B cell (primary cell): Measurements from ENCODE around the gene HOXB1. TPM values are rescaled to one million over a fixed set of nuclear protein-coding genes. Genes with fewer than 3 reads are reported as not detected.
A peak's percentile ranks its signal among the peaks of the same experiment; 100 is the strongest.

Source experiments
- ATAC-seq: fragments of 200-7000 bp; cut with Tn5 transposase; one replicate; pipeline ENCODE4 v1.10.0; 2021; ENCODE audit warnings: low read depth, mild to moderate bottlenecking, moderate number of reproducible peaks, moderate library complexity
- CTCF ChIA-PET: fragments of 350-600 bp; sonication (Branson Sonifier 250); formaldehyde crosslinking; loops from one replicate; lab custom pipeline; 2021; ENCODE audit warnings: antibody characterized with exemption, inconsistent platforms; lab: Charles Lee
- POLR2A ChIA-PET: fragments of 350-600 bp; sonication (Branson Sonifier 250); formaldehyde crosslinking; loops from one replicate; lab custom pipeline; 2021; ENCODE audit warnings: antibody characterized with exemption; lab: Charles Lee
- DNase-seq: peaks from one replicate; pipeline ENCODE4 v3.0.0; 2013
- H2AFZ ChIP-seq: 2 replicates; pipeline ENCODE4 v1.6.1; 2012; ENCODE audit warnings: mild to moderate bottlenecking, low read depth, low read length; ENCODE audit not compliant: insufficient read depth, poor library complexity, severe bottlenecking
- H3K27ac ChIP-seq, 2 donors: 1 replicate in 1 of 2; 2 replicates in 1 of 2; pipeline ENCODE4 v1.5.1; 2012 to 2013; ENCODE audit warnings: low read length in 2 of 2, mild to moderate bottlenecking in 2 of 2, moderate library complexity in 1 of 2
- H3K27me3 ChIP-seq, 4 experiments: fragments of 200-600 bp in 1 of 4; sonication (generic) in 1 of 4; replicated peaks in 1 of 4; 1 replicate in 2 of 4; 2 replicates in 2 of 4; pipeline versions ENCODE4 v1.6.1 to v1.7.0; 2013 to 2016; ENCODE audit warnings: low read length in 3 of 4, mild to moderate bottlenecking in 2 of 4, mixed read lengths in 1 of 4, moderate library complexity in 1 of 4; ENCODE audit not compliant: insufficient read depth in 4 of 4, control insufficient read depth in 3 of 4; ENCODE audit errors: control extremely low read depth in 1 of 4
- H3K36me3 ChIP-seq, 2 experiments: replicated peaks in 1 of 2; 1 replicate in 1 of 2; 2 replicates in 1 of 2; pipeline versions ENCODE4 v1.6.1 to v1.7.1; 2013; ENCODE audit warnings: low read length in 1 of 2; ENCODE audit not compliant: insufficient read depth in 2 of 2, control insufficient read depth in 1 of 2; ENCODE audit errors: control extremely low read depth in 1 of 2, extremely low read depth in 1 of 2
- H3K4me1 ChIP-seq, 2 donors: fragments of 200-600 bp in 1 of 2; sonication (generic) in 1 of 2; 1 replicate in 1 of 2; 2 replicates in 1 of 2; pipeline versions ENCODE4 v1.5.1 to v1.6.1; 2013 to 2017; ENCODE audit warnings: low read length in 2 of 2; ENCODE audit not compliant: control insufficient read depth in 2 of 2, insufficient read depth in 2 of 2
- H3K4me2 ChIP-seq: replicated peaks from 2 replicates; pipeline ENCODE3; 2012; ENCODE audit warnings: mild to moderate bottlenecking, low read depth, low read length; ENCODE audit not compliant: poor library complexity, severe bottlenecking
- H3K4me3 ChIP-seq, 5 experiments: fragments of 200-600 bp in 1 of 5; sonication (generic) in 1 of 5; 1 replicate in 3 of 5; 2 replicates in 2 of 5; pipeline versions ENCODE4 v1.5.1 to v1.7.0; 2011 to 2016; ENCODE audit warnings: low read length in 4 of 5, mild to moderate bottlenecking in 4 of 5, low read depth in 2 of 5, control low read depth in 1 of 5, moderate library complexity in 1 of 5; ENCODE audit not compliant: insufficient read depth in 1 of 5; ENCODE audit errors: control extremely low read depth in 1 of 5, extremely low read depth in 1 of 5
- H3K79me2 ChIP-seq: fragments of 200-600 bp; sonication (generic); one replicate; pipeline ENCODE4 v1.6.0; 2016; ENCODE audit warnings: low read length; ENCODE audit not compliant: control insufficient read depth, insufficient read depth
- H3K9ac ChIP-seq: fragments of 200-600 bp; sonication (generic); 2 replicates; pipeline ENCODE4 v1.6.1; 2017; ENCODE audit warnings: mild to moderate bottlenecking, low read length, moderate library complexity
- H3K9me3 ChIP-seq, 3 donors: one replicate each; pipeline versions ENCODE4 v1.6.1 to v1.7.1; 2013; ENCODE audit warnings: low read length in 2 of 3; ENCODE audit not compliant: control insufficient read depth in 2 of 3, insufficient read depth in 1 of 3; ENCODE audit errors: control extremely low read depth in 1 of 3
- H4K20me1 ChIP-seq: 2 replicates; pipeline ENCODE4 v1.6.0; 2012; ENCODE audit warnings: mild to moderate bottlenecking, low read length; ENCODE audit not compliant: insufficient read depth, control insufficient read depth, poor library complexity, severe bottlenecking
- H3K27ac Mint-ChIP-seq: one replicate; pipeline ENCODE4 v1.8.0; 2021; ENCODE audit warnings: mixed read lengths
- H3K27me3 Mint-ChIP-seq: one replicate; pipeline ENCODE4 v1.8.0; 2021; ENCODE audit warnings: mixed read lengths
- H3K4me1 Mint-ChIP-seq: one replicate; pipeline ENCODE4 v1.8.0; 2021; ENCODE audit warnings: mixed read lengths
- H3K4me3 Mint-ChIP-seq: one replicate; pipeline ENCODE4 v1.8.0; 2021; ENCODE audit warnings: mixed read lengths
- H3K9me3 Mint-ChIP-seq: one replicate; pipeline ENCODE4 v1.8.0; 2022; ENCODE audit warnings: mixed read lengths; ENCODE audit not compliant: insufficient read depth
- EZH2 ChIP-seq: IDR thresholded peaks from 2 replicates; pipeline ENCODE4 v1.6.1; 2012; ENCODE audit warnings: borderline replicate concordance, low read depth, mild to moderate bottlenecking, moderate library complexity, low read length; ENCODE audit not compliant: insufficient read depth, poor library complexity, severe bottlenecking
- WGBS: methylation state at CpG from one replicate; pipeline ENCODE4 v1.1.5; 2013; ENCODE audit warnings: missing lambda C conversion rate; ENCODE audit not compliant: insufficient coverage; 5-methylcytosine and 5-hydroxymethylcytosine counted together
- intact Hi-C: fragments of 100-400 bp; cut with micrococcal nuclease; formaldehyde crosslinking; loops from one replicate; pipeline ENCODE4 v1.10.0; 2022
- polyA minus RNA-seq: library from RNA; depleted of rRNA, polyadenylated mRNA; stranded (reverse); fragments of >200 nt; gene quantifications from 2 replicates; pipeline ENCODE4 v1.2.3, GENCODE V29; 2012
- polyA plus RNA-seq: library from polyadenylated mRNA; depleted of rRNA; stranded (reverse); fragments of >200 nt; gene quantifications from 2 replicates; pipeline ENCODE4 v1.2.3, GENCODE V29; 2012
- total RNA-seq, 2 donors: library from RNA; stranded (reverse); fragments of 120-200 nt in 1 of 2; gene quantifications; 1 replicate in 1 of 2; 2 replicates in 1 of 2; pipeline versions ENCODE4 v1.2.3 to v1.2.4, GENCODE V29; 2013 to 2022
- TF ChIP-seq, protein P1 (sequence below): fragments of 200-600 bp; IDR thresholded peaks from one replicate; pipeline ENCODE4 v1.8.0; 2022; ENCODE audit warnings: antibody characterized with exemption, mild to moderate bottlenecking

The HOXB1 gene
- not detected in 2 replicates for total RNA-seq
- total RNA-seq (2013) = not detected
- polyA plus RNA-seq = not detected in 2 replicates
- polyA minus RNA-seq = not detected in 2 replicates

DNA sequence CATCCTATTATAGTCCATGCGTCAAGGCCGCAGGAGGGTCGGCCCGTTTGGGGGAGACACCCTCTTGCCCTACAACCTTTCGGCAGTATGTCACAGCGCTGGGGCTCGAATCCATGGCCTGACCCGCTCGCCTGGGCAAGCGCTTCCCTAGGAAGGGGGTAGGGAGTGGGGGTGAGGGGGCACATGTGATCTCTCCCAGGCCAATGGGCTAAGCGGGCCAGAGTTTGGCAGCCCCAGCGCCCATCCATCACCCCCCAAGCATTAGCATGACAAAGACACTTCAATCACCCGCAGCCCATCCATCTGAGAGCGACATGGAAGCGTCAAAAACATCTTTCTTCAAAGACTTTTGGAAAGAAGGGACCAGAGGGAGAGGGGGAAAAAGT lies at the start of gene HOXB1:
HOXB1 (minus strand) TSS at position 125 of the 386 bp plus-strand sequence; CDS start at position 18, 107 bp downstream.
- Histone ChIP-seq H3K36me3 (no peaks in the 10 kb centered on the region), H3K4me1 (peaks cover 8 to 11% of the 10 kb centered on the region in 2 donors), H3K4me3 (no peak within 1 kb of the TSS), H3K9ac (no peak within 1 kb of the TSS), H3K79me2 (no peaks in the 10 kb centered on the region), H3K9me3 (no peaks in the 10 kb centered on the region), H3K4me2 (no peak within 1 kb of the TSS), H3K27me3 (peaks cover 0 to 21% (median 11%) of the 10 kb centered on the region in 4 experiments), H2AFZ (no peak within 1 kb of the TSS), H3K27ac (no peak within 1 kb of the TSS), H4K20me1 (no peaks in the 10 kb centered on the region)
- Mint-ChIP-seq H3K4me1 (no peaks in the 10 kb centered on the region), H3K27me3 (peaks cover 21% of the 10 kb centered on the region), H3K9me3 (no peaks in the 10 kb centered on the region), H3K4me3 (no peak within 1 kb of the TSS), H3K27ac (no peak within 1 kb of the TSS)
- WGBS = 100% methylated on average over 6 of the region's 15 CpGs
- ChIA-PET POLR2A (no interaction called here), CTCF (interaction anchor here (1.4 kb wide), 1 partner anchor 179 kb away, joined by 4 read pairs; no protein-coding TSS in a partner anchor)
- TF ChIP-seq EZH2 = no peak
- TF ChIP-seq, protein P1, sequence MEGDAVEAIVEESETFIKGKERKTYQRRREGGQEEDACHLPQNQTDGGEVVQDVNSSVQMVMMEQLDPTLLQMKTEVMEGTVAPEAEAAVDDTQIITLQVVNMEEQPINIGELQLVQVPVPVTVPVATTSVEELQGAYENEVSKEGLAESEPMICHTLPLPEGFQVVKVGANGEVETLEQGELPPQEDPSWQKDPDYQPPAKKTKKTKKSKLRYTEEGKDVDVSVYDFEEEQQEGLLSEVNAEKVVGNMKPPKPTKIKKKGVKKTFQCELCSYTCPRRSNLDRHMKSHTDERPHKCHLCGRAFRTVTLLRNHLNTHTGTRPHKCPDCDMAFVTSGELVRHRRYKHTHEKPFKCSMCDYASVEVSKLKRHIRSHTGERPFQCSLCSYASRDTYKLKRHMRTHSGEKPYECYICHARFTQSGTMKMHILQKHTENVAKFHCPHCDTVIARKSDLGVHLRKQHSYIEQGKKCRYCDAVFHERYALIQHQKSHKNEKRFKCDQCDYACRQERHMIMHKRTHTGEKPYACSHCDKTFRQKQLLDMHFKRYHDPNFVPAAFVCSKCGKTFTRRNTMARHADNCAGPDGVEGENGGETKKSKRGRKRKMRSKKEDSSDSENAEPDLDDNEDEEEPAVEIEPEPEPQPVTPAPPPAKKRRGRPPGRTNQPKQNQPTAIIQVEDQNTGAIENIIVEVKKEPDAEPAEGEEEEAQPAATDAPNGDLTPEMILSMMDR = no peak
- no peak for DNase-seq
- intact Hi-C loops = no loop called here
- ATAC-seq = no peak

GRCh38 chr17:48579760-48580554 lies 49.1 kb upstream of the HOXB1 start:
- CTCF ChIA-PET = interaction anchor here (0.7 to 1.1 kb wide), 3 partner anchors 37 to 79 kb away, joined by 3 to 5 read pairs (median 3); no protein-coding TSS in a partner anchor
- peaks cover 53% of the 10 kb centered on the region for H3K4me1 Mint-ChIP-seq
- no peaks in the 10 kb centered on the region for H3K9me3 Mint-ChIP-seq
- Histone ChIP-seq H3K9ac (no peak overlapping the region), H3K4me3 (no peak overlapping the region), H3K79me2 (no peaks in the 10 kb centered on the region), H3K36me3 (no peaks in the 10 kb centered on the region), H3K4me2 (no peak overlapping the region), H2AFZ (no peak overlapping the region), H3K9me3 (peaks cover 0 to 30% (median 0%) of the 10 kb centered on the region in 3 donors), H3K27ac (no peak overlapping the region), H3K27me3 (peaks cover 0 to 83% (median 63%) of the 10 kb centered on the region in 4 experiments), H4K20me1 (no peaks in the 10 kb centered on the region), H3K4me1 (peaks cover 52 to 59% of the 10 kb centered on the region in 2 donors)
- POLR2A ChIA-PET = no interaction called here
- peak overlapping the region; percentile 88 for H3K4me3 Mint-ChIP-seq
- H3K27ac Mint-ChIP-seq = no peak overlapping the region
- peak; percentile 38 for DNase-seq
- ATAC-seq = no peak
- intact Hi-C loops = loop anchor here (2.0 to 5.0 kb wide), 3 partner anchors 13 to 39 kb away; partner anchors contain the start of genes HOXB5 and HOXB7
- 53% methylated on average over 3 of the region's 26 CpGs for WGBS
- TF ChIP-seq EZH2 = no peak
- TF ChIP-seq, protein P1 = no peak
- peaks cover 60% of the 10 kb centered on the region for H3K27me3 Mint-ChIP-seq
